SU-DHL-6 (cell line): ENCODE measurements around the gene NPB.

ENCODE experiments used
- H2AFZ ChIP-seq: fragments of 200-600 bp; sonication (generic); 2 replicates; pipeline ENCODE4 v1.6.1; 2014; ENCODE audit warnings: low read depth, mild to moderate bottlenecking, moderate library complexity, mixed read lengths, antibody characterized with exemption, low read length; ENCODE audit not compliant: severe bottlenecking
- H3F3A ChIP-seq: fragments of 200-600 bp; shearing (Covaris generic); 2 replicates; pipeline ENCODE4 v1.6.0; 2016; ENCODE audit warnings: antibody characterized with exemption, mild to moderate bottlenecking; ENCODE audit not compliant: insufficient read depth
- H3K27ac ChIP-seq: fragments of 200-600 bp; sonication (generic); 2 replicates; pipeline ENCODE4 v1.5.1; 2016; ENCODE audit warnings: low read depth, mild to moderate bottlenecking, low read length, moderate library complexity, mixed read lengths
- H3K27me3 ChIP-seq: fragments of 200-600 bp; sonication (generic), shearing (Covaris generic); 2 replicates; pipeline ENCODE4 v1.6.0; 2014; ENCODE audit warnings: mild to moderate bottlenecking, low read length
- H3K36me3 ChIP-seq: fragments of 200-600 bp; sonication (generic); 2 replicates; pipeline ENCODE4 v1.6.1; 2014; ENCODE audit warnings: mild to moderate bottlenecking, low read length, mixed read lengths
- H3K4me2 ChIP-seq: fragments of 300-600, 200-600 bp; shearing (Covaris generic), sonication (generic); 2 replicates; pipeline ENCODE4 v1.6.0; 2014; ENCODE audit warnings: low read length, low read depth, mild to moderate bottlenecking; ENCODE audit not compliant: poor library complexity, severe bottlenecking
- H3K4me3 ChIP-seq: fragments of 200-600 bp; sonication (generic); 2 replicates; pipeline ENCODE4 v1.5.1; 2014; ENCODE audit warnings: antibody characterized with exemption, low read length, mild to moderate bottlenecking, mixed read lengths; ENCODE audit not compliant: insufficient read depth, poor library complexity, severe bottlenecking
- H3K79me2 ChIP-seq: fragments of 200-600 bp; sonication (generic); 2 replicates; pipeline ENCODE4 v1.6.1; 2014; ENCODE audit warnings: mild to moderate bottlenecking, low read length, moderate library complexity; ENCODE audit not compliant: insufficient read depth
- H3K9ac ChIP-seq: fragments of 200-600 bp; sonication (generic); 2 replicates; pipeline ENCODE4 v1.7.0; 2014; ENCODE audit warnings: mild to moderate bottlenecking, low read length
- H3K9me2 ChIP-seq: fragments of 200-600 bp; sonication (generic); replicated peaks from 2 replicates; pipeline ENCODE4 v1.6.1; 2014; ENCODE audit warnings: low read length; ENCODE audit not compliant: insufficient read depth
- H3K9me3 ChIP-seq: fragments of 200-600 bp; sonication (generic); 2 replicates; pipeline ENCODE4 v1.6.1; 2014; ENCODE audit warnings: low read length, mixed read lengths; ENCODE audit not compliant: insufficient read depth
- H4K20me1 ChIP-seq: fragments of 200-600 bp; sonication (generic); 2 replicates; pipeline ENCODE4 v1.6.1; 2014; ENCODE audit warnings: low read depth, mild to moderate bottlenecking, antibody characterized with exemption, low read length, moderate library complexity, mixed read lengths
- CTCF ChIP-seq: fragments of 200-600 bp; sonication (generic); IDR thresholded peaks from one replicate; pipeline ENCODE4 v1.5.1; 2017; ENCODE audit warnings: antibody characterized with exemption, mild to moderate bottlenecking, low read length, moderate library complexity; ENCODE audit not compliant: insufficient read depth, poor library complexity, severe bottlenecking
- EZH2phosphoT487 ChIP-seq: fragments of 200-600 bp; sonication (generic), shearing (Covaris generic); conservative IDR thresholded peaks from 2 replicates; pipeline ENCODE4 v1.6.1; 2018; ENCODE audit warnings: mild to moderate bottlenecking, antibody characterized with exemption, low read length, moderate library complexity, mixed read lengths

Gene NPB

GRCh38 chr17:81909231-81909630, 7.2 kb downstream of the NPB start:
- Histone ChIP-seq H3F3A (peaks cover 5% of the 10 kb centered on the region; the same call in 1 of the 2 replicates), H3K79me2 (peaks cover 4% of the 10 kb centered on the region; the same call in 1 of the 2 replicates), H3K4me3 (no peak overlapping the region), H3K4me2 (no peak overlapping the region), H3K27me3 (no peaks in the 10 kb centered on the region), H4K20me1 (no peaks in the 10 kb centered on the region), H3K9ac (no peak overlapping the region), H3K9me3 (no peaks in the 10 kb centered on the region), H3K9me2 (no peaks in the 10 kb centered on the region), H3K27ac (no peak overlapping the region), H3K36me3 (no peaks in the 10 kb centered on the region), H2AFZ (no peak overlapping the region)
- TF ChIP-seq CTCF (no peak), EZH2phosphoT487 (no peak)

- Histone ChIP-seq H3K9ac (peak overlapping the region; percentile 79), H3K27me3 (no peaks in the 10 kb centered on the region), H2AFZ (no peak overlapping the region), H3K36me3 (no peaks in the 10 kb centered on the region), H3K4me3 (peak overlapping the region; percentile 62), H3K9me3 (no peaks in the 10 kb centered on the region), H3K27ac (peak overlapping the region; percentile 38), H4K20me1 (no peaks in the 10 kb centered on the region), H3K4me2 (peak overlapping the region; percentile 77), H3K79me2 (peaks cover 5% of the 10 kb centered on the region; the same call in 1 of the 2 replicates), H3K9me2 (no peaks in the 10 kb centered on the region), H3F3A (peaks cover 5% of the 10 kb centered on the region; the same call in 1 of the 2 replicates)
- TF ChIP-seq EZH2phosphoT487 (no peak), CTCF (no peak)
Measured at GRCh38 chr17:81909966-81910839, 8.2 kb downstream of the NPB start.

GRCh38 chr17:81910840-81911276, 8.8 kb downstream of the NPB start:
- Histone ChIP-seq H3K9ac (peak overlapping the region; percentile 79), H3K9me2 (no peaks in the 10 kb centered on the region), H4K20me1 (no peaks in the 10 kb centered on the region), H3K27ac (peak overlapping the region; percentile 38), H3K9me3 (no peaks in the 10 kb centered on the region), H3K27me3 (no peaks in the 10 kb centered on the region), H2AFZ (no peak overlapping the region), H3K4me3 (peak overlapping the region; percentile 62), H3K79me2 (peaks cover 11% of the 10 kb centered on the region), H3K4me2 (peak overlapping the region; percentile 77), H3K36me3 (no peaks in the 10 kb centered on the region), H3F3A (peaks cover 5% of the 10 kb centered on the region; the same call in 1 of the 2 replicates)
- TF ChIP-seq EZH2phosphoT487: no peak
- TF ChIP-seq CTCF: no peak
